GM18507 (cell line): ENCODE measurements around the gene MDK.

Experiments
- DNase-seq: peaks from one replicate; pipeline ENCODE4 v3.0.0; 2011; ENCODE audit warnings: low read depth; ENCODE audit not compliant: insufficient read length; ENCODE audit errors: extremely low spot score
- FAIRE-seq: peaks from 2 replicates; lab custom pipeline; 2011; peaks lifted over from hg19 to GRCh38; lab: Jason Lieb, UNC

The MDK gene

GRCh38 chr11:46381048-46381818 is at the start of gene MDK:
Gene MDK (plus strand): TSS chr11:46381669. CDS start chr11:46382058, 389 bp downstream.
- DNase-seq: no peak
- no peak for FAIRE-seq

GRCh38 chr11:46332093-46332567 is 49.3 kb upstream of the MDK start:
- FAIRE-seq (no peak), DNase-seq (no peak)

- no peak for FAIRE-seq
- no peak for DNase-seq
Measured at GRCh38 chr11:46332568-46333393, 48.7 kb upstream of the MDK start.

GRCh38 chr11:46333394-46333947 is 48.0 kb upstream of the MDK start:
- no peak for FAIRE-seq
- DNase-seq: no peak

GRCh38 chr11:46334211-46334610 is 47.3 kb upstream of the MDK start:
- FAIRE-seq (no peak), DNase-seq (no peak)

GRCh38 chr11:46335271-46335670 is 46.2 kb upstream of the MDK start:
- no peak for FAIRE-seq
- DNase-seq: no peak

GRCh38 chr11:46335890-46336562 is 45.4 kb upstream of the MDK start:
- FAIRE-seq (no peak), DNase-seq (no peak)

GRCh38 chr11:46336563-46337180 is 44.8 kb upstream of the MDK start:
- DNase-seq (no peak), FAIRE-seq (no peak)

- DNase-seq: no peak
- no peak for FAIRE-seq
Measured at GRCh38 chr11:46337626-46338345, 43.7 kb upstream of the MDK start.

- DNase-seq (no peak), FAIRE-seq (no peak)
Measured at GRCh38 chr11:46338636-46338987, 42.9 kb upstream of the MDK start.

GRCh38 chr11:46338988-46339666 is 42.3 kb upstream of the MDK start:
- DNase-seq: no peak
- FAIRE-seq: no peak

GRCh38 chr11:46339816-46340215 is 41.7 kb upstream of the MDK start:
- DNase-seq: no peak
- FAIRE-seq: no peak

GRCh38 chr11:46341454-46341853 is 40.0 kb upstream of the MDK start:
- DNase-seq (no peak), FAIRE-seq (no peak)

GRCh38 chr11:46342239-46342638 is 39.2 kb upstream of the MDK start:
- FAIRE-seq: no peak
- no peak for DNase-seq

- no peak for DNase-seq
- FAIRE-seq: no peak
Measured at GRCh38 chr11:46343520-46343919, 37.9 kb upstream of the MDK start.

- DNase-seq: no peak
- no peak for FAIRE-seq
Measured at GRCh38 chr11:46345131-46345597, 36.3 kb upstream of the MDK start.

- FAIRE-seq: no peak
- no peak for DNase-seq
Measured at GRCh38 chr11:46345881-46346484, 35.5 kb upstream of the MDK start.
